Prostate gland (tissue), 2 donors: ENCODE measurements around the gene MTMR6. TPM values are rescaled to one million over a fixed set of nuclear protein-coding genes. Genes with fewer than 3 reads are reported as not detected.

ENCODE experiments used
- DNase-seq: peaks from one replicate; pipeline ENCODE4 v3.0.0-alpha.2; 2019; ENCODE audit warnings: low spot score
- H3K27ac ChIP-seq, 2 donors: fragments of 200-600 bp; sonication (generic); 2 replicates each; pipeline ENCODE4 v1.5.1; 2017 to 2019
- H3K27me3 ChIP-seq: fragments of 200-600 bp; sonication (generic); replicated peaks from 2 replicates; pipeline ENCODE4 v1.5.1; 2019; ENCODE audit not compliant: insufficient read depth
- H3K36me3 ChIP-seq, 2 donors: fragments of 200-600 bp; sonication (generic); 1 replicate in 1 of 2; 2 replicates in 1 of 2; pipeline versions ENCODE4 v1.5.1 to v1.8.1; 2017 to 2019
- H3K4me1 ChIP-seq: fragments of 200-600 bp; sonication (generic); replicated peaks from 2 replicates; pipeline ENCODE4 v1.5.1; 2019
- H3K4me3 ChIP-seq, 2 donors: fragments of 200-600 bp; sonication (generic); 2 replicates each; pipeline ENCODE4 v1.5.1; 2017 to 2019
- H3K9me3 ChIP-seq: fragments of 200-600 bp; sonication (generic); 2 replicates; pipeline ENCODE4 v1.5.1; 2017
- POLR2A ChIP-seq: fragments of 450-650 bp; IDR thresholded peaks from one replicate; pipeline ENCODE4 v1.6.1; 2016; ENCODE audit warnings: antibody characterized with exemption, mild to moderate bottlenecking
- POLR2AphosphoS5 ChIP-seq: sonication (generic); formaldehyde crosslinking; IDR thresholded peaks from one replicate; pipeline ENCODE4 v1.6.1; 2017; ENCODE audit warnings: antibody characterized with exemption
- WGBS: methylation state at CpG from one replicate; pipeline ENCODE4 v1.1.5; 2018; 5-methylcytosine and 5-hydroxymethylcytosine counted together
- intact Hi-C: fragments of 100-400 bp; cut with DNase I; formaldehyde crosslinking; loops from one replicate; pipeline ENCODE4 v1.14.2; 2022
- total RNA-seq, 2 donors: library from RNA; depleted of rRNA; stranded (reverse); fragments of >200 nt; gene quantifications; one replicate each; pipeline ENCODE4 v1.1.0, GENCODE V29; 2016
- TF ChIP-seq, protein P1 (sequence below), 4 experiments: fragments of 200-600 bp in 2 of 4; fragments of 450-650 bp in 2 of 4; sonication (generic) in 2 of 4; IDR thresholded peaks; 1 replicate in 3 of 4; 2 replicates in 1 of 4; pipeline ENCODE4 v1.5.1; 2016 to 2019; ENCODE audit warnings: antibody characterized with exemption in 4 of 4, mild to moderate bottlenecking in 2 of 4, moderate library complexity in 2 of 4

The MTMR6 gene
- total RNA-seq, 2 donors from 2014 or later, result 12.7 to 17.1 TPM

DNA sequence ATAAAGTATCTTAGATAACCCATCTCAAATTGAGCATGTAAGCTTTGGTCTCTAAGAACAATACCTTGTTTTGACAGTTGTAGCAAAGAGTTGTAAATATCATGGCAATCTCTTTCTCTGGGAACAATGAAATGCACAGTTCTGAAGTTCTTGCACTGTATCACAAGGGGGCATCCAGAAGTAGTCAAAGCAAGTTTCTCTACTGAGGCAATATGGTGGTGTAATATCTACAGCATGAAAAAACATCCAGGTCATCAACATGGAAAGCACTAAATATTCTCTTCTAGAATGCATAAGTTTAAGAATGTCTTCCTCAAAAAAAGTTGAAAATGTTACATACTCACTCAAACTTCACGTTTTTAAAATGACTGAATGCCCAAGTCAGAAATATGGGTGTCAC, 19.6 kb downstream of the MTMR6 start:
- WGBS, result 89% methylated on average over 1 of the region's 1 CpG
- DNase-seq, result no peak
- Histone ChIP-seq H3K9me3 (no peaks in the 10 kb centered on the region), H3K36me3 (peaks cover 0 to 4% of the 10 kb centered on the region in 2 donors), H3K27me3 (no peaks in the 10 kb centered on the region), H3K4me1 (no peaks in the 10 kb centered on the region), H3K27ac (no peak overlapping the region), H3K4me3 (no peak overlapping the region)
- no peak for TF ChIP-seq POLR2AphosphoS5
- TF ChIP-seq, protein P1, sequence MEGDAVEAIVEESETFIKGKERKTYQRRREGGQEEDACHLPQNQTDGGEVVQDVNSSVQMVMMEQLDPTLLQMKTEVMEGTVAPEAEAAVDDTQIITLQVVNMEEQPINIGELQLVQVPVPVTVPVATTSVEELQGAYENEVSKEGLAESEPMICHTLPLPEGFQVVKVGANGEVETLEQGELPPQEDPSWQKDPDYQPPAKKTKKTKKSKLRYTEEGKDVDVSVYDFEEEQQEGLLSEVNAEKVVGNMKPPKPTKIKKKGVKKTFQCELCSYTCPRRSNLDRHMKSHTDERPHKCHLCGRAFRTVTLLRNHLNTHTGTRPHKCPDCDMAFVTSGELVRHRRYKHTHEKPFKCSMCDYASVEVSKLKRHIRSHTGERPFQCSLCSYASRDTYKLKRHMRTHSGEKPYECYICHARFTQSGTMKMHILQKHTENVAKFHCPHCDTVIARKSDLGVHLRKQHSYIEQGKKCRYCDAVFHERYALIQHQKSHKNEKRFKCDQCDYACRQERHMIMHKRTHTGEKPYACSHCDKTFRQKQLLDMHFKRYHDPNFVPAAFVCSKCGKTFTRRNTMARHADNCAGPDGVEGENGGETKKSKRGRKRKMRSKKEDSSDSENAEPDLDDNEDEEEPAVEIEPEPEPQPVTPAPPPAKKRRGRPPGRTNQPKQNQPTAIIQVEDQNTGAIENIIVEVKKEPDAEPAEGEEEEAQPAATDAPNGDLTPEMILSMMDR (IDR thresholded peaks at IDR 0.05), result no peak
- TF ChIP-seq POLR2A, result no peak
- intact Hi-C loops, result no loop called here

- Histone ChIP-seq H3K4me1 (no peaks in the 10 kb centered on the region), H3K27ac (no peak overlapping the region), H3K27me3 (no peaks in the 10 kb centered on the region), H3K9me3 (no peaks in the 10 kb centered on the region), H3K36me3 (peaks cover 0 to 4% of the 10 kb centered on the region in 2 donors), H3K4me3 (no peak overlapping the region)
- intact Hi-C loops, result no loop called here
- TF ChIP-seq, protein P1 (IDR thresholded peaks at IDR 0.05), result no peak
- no peak for TF ChIP-seq POLR2A
- 89% methylated on average over 5 of the region's 5 CpGs for WGBS
- DNase-seq, result no peak
These were observed 20.6 kb downstream of the MTMR6 start for GRCh38 chr13:25266706-25267105.

DNA sequence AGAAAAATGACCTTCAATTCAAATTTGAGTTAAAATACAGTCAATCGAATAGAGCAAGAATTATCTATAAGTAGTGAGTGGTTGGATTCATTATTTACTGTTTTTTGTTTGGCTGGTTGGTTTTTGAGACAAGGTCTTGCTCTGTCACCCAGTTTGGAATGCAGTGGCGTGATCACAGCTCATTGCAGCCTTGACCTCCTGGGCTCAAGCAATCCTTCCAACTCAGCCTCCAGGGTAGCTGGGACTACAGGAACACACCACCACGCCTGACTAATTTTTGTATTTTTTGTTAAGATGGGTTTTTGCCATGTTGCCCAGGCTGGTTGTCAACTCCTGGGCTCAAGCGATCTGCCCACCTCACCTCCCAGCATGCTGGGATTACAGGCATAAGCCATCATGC, 25.0 kb downstream of the MTMR6 start:
- no peak overlapping the region for H3K4me3 ChIP-seq
- H3K27me3 ChIP-seq, result no peaks in the 10 kb centered on the region
- TF ChIP-seq POLR2A (no peak), POLR2AphosphoS5 (no peak)
- TF ChIP-seq, protein P1 (IDR thresholded peaks at IDR 0.05), result no peak
- DNase-seq, result no peak
- no peaks in the 10 kb centered on the region for H3K4me1 ChIP-seq
- no peaks in the 10 kb centered on the region for H3K9me3 ChIP-seq
- intact Hi-C loops, result no loop called here
- H3K27ac ChIP-seq, result no peak overlapping the region
- 95% methylated on average over 4 of the region's 4 CpGs for whole genome bisulfite sequencing
- H3K36me3 ChIP-seq, result peaks cover 0 to 4% of the 10 kb centered on the region in 2 donors

DNA sequence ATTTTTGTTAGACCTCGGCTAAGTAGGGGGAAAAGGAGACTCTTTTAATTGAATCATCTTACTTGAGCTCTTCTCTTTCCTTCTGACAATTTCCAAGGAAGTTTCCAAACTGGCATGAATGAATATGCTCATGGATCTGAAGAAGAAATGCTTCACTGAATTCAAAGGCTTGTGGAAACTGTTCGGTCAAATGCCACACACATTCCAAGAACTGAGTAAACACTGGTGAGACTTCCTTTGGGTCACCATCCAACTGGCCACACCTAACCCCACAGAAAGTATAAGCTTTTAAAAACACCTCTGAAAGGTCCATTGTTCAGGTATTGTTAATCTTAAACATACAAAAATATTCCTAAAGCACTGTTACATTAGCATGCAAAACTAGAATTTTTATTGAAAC, 33.6 kb downstream of the MTMR6 start:
- H3K27ac ChIP-seq, result no peak overlapping the region
- intact Hi-C loops, result no loop called here
- no peak for DNase-seq
- 38% methylated on average over 2 of the region's 2 CpGs for WGBS
- no peaks in the 10 kb centered on the region for H3K36me3 ChIP-seq
- H3K4me1 ChIP-seq, result no peaks in the 10 kb centered on the region
- H3K27me3 ChIP-seq, result no peaks in the 10 kb centered on the region
- H3K4me3 ChIP-seq, result no peak overlapping the region
- H3K9me3 ChIP-seq, result no peaks in the 10 kb centered on the region
- TF ChIP-seq POLR2AphosphoS5 (no peak), POLR2A (no peak)
- TF ChIP-seq, protein P1 (IDR thresholded peaks at IDR 0.05), result no peak

GRCh38 chr13:25252752-25253151, 34.5 kb downstream of the MTMR6 start:
- no peaks in the 10 kb centered on the region for H3K9me3 ChIP-seq
- WGBS, result 90% methylated on average over 2 of the region's 2 CpGs
- H3K27ac ChIP-seq, result no peak overlapping the region
- H3K4me3 ChIP-seq, result no peak overlapping the region
- intact Hi-C loops, result no loop called here
- TF ChIP-seq POLR2AphosphoS5 (no peak), POLR2A (no peak)
- TF ChIP-seq, protein P1 (IDR thresholded peaks at IDR 0.05), result no peak
- no peaks in the 10 kb centered on the region for H3K4me1 ChIP-seq
- H3K36me3 ChIP-seq, result no peaks in the 10 kb centered on the region
- no peaks in the 10 kb centered on the region for H3K27me3 ChIP-seq
- DNase-seq, result no peak
